GM18502 (cell line): ENCODE data around the gene MTHFSD.

Source experiments
- ATAC-seq: cut with Tn5 transposase; IDR thresholded peaks from one replicate; pipeline ENCODE4 v1.9.1; 2021; ENCODE audit warnings: mild to moderate bottlenecking; ENCODE audit not compliant: unreplicated experiment, poor library complexity

Gene MTHFSD

DNA sequence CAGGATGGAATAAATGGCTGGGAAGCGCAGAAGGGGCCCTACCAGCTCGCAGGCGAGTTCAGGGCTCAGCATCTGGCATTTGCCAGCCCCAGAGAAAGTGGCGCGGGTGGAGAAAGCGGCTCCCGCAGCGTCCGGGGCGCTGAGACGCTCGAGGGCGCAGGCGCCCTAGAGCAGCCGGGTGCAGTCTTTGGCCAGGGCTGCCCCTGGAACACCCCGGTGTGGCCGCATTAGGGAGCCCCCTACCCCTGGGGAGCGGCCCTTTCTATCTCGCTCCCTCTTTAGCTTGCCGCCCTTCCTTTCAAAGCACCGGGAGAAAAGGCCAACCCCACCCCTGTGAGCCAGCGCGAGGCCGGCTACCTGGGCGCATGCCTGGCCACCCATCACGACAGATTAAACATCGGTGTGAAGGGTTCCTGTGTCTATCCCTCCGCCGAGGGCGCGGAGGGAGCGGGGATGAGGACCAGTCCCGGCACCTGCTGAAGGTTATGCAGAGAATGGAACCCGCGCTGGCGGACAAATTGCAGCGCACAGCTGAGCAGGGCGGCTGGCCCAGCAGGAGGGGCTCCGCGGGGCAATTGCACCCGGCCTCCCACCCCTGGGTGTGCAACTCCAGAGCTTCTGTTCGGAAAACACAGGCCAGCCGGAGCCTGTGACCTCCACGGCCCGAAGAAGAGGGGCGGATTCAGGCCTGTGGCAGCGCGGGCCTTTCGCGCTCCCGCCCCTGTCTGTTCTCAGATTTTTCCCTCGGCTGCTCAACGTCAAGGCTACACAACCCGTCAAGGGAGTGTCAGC, 60.3 kb downstream of the MTHFSD start:
- no peak for ATAC-seq

DNA sequence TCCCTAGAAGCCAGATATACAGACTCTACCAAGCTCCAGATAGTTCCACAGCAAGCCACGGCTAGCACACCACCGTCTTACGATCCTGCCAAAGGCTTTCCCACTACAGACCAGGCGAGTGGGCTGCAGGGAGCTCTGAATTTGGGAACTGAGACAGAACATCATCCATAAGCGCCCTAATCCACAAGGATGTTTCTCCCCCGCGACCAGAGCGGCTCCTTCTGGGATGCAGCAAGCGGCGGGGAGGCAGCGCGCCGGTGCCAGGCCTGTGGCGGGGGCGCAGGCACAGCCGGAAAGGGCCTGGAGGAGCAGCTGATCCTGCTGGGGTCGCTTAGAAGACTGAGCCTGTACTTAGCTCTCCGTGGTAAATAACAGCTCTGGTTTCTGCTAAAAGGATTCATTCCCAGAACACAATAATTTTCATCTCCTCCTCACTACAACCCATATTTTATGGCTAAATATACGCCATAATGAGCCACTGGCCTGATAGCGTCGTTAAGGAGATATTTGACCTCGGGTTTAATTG, 60.9 kb downstream of the MTHFSD start:
- no peak for ATAC-seq

DNA sequence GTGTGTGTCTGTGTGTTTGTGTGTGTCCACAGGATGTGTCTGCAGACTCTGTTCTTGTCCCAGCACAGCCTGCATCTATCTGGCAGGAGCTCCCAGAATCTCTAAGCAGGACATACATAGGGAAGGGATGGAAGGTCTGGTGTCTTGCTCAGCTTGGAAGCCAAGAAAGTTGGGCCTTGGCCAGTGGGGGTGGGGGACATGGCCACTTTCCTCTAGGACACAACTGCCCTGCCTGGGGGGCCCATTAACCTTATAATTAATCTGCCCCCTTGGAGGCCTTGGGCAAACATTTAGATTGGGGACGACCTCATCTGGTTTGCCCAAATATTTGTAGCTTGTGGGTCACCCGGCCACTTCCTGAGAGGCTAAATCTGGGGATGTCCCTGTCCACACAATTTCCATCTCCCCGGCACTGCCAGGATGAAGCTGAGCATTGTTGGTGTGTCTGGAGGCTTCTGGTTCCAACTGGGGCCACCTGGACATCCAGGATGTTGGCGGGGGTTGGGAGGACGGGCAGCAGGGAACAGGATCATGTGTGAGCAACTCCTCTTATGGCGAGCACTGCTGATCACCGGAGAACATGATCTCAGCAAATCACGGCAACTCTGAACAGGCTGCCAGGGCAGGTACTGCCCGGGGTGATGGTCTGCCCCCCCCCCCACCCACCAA, 61.9 kb downstream of the MTHFSD start:
- no peak for ATAC-seq

DNA sequence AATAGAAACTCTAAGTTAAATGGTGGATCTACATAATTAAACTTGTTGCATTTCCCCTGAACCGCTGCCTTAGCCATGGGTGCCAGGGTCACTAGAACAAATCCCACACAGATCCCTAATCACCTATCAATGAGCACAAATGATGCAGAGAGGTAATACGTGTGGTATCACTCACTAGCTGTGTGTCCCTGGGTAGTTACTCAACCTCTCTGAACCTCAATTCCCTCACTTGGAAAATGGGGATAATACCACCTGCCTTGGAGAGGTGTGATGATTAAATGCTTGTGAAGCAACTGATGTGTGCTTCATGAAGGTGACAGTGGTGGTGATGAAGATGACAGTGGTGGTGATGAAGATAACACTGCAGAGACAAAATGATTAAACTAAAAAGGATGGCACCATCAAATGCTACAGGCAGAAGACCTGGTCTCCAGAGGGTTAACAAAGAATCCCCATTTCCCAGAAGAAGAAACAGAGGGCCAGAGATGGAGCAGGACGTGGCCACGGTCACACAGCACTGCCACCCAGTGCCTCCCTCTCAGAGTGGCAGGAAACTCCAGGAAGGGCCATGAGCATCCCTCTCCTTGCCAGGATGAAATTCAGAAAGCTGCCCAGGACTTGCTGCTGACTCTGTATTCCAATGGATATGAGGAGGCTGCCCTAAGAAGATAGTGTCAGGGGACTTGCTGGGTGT, 62.6 kb downstream of the MTHFSD start:
- ATAC-seq, result no peak

DNA sequence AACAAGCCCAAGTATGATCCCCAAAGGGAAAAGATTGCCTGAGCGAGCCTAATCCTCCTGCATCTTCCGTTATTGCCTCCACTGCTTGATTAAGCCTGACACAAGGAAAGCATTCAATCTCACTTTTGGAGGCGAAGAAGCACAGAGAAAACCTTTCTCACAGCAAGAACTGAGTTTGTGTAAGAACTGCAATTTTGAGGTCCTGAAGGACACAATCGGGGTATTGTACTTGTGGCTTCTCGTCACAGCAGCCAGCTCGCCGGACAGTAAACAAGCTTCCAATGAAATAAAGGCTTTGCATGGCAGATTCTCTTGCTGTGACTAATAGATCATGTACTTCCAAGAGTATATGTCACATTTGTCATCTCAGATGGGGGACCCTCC, 63.4 kb downstream of the MTHFSD start:
- no peak for ATAC-seq

DNA sequence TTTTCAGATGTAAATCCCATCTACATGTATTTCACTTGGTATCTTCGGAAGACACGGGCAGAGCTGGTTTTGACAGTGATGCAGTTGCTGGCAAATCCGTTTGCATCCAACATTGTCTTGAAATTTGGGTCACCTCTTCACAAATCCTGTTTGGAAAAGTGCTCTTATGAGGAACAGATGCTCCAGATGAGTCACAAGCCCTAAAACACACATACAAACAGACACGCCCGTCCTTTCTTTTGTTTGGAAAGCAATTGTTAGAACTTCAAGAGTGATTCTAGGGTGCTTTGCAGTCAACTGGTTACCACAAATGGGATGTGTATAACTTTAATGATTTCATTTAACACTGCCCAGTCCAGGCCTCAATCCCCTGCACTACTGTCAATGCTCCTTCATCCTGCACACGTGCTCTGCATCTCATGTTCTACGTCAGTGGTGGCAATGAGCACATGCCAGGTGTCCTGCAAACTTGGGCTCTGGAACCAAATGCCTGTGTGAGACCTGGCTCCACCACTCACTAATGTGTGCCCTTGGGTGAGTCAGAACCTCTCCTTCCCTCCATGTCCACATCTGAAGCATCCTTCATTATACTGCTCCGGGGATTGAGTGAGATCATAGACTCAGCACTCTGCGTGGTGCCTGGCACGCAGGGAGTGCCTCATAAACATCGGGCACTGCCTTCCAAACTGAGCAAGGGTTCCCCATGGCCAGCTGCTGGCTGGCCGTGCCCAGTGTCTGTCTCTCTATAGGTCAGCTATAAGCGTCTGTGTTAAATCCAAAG, 64.0 kb downstream of the MTHFSD start:
- no peak for ATAC-seq

DNA sequence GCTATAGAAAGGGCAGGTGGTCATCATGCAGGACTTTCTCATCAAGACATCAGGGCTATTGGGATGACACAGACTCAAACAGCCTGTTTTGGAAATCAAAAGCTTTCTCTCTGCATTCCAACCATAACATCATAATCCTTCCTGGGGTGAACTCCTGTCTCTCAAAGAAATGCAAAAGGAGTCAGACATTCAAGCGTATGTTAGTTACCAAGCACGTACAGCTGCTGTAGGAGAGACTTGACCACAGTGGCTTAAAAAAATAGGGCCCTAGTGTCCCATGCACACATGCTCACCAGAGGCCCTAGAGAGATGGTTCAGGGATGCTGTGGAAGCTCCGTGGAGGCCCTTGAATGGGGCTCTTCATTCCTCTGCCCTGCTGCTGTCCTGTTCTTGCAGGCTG, 69.3 kb downstream of the MTHFSD start:
- ATAC-seq, result no peak

DNA sequence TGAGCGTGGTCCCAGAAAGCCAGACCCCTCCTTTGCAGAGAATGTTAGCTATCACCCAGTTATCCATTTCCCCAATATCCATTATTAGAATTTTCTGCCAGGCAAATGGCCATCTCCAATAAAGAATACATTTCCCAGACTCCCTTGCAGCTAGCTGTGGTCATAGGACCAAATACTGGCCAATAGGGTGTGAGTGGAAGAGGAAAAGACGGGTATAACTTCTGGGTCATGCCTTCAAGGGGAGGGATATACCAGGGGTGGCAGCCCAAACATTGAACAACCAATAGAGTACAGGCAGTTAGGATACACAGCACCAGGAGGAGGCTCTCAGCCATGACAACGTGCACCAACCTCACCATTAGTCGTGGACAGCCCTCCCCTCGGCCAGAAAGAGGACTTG, 70.8 kb downstream of the MTHFSD start:
- ATAC-seq, result no peak

DNA sequence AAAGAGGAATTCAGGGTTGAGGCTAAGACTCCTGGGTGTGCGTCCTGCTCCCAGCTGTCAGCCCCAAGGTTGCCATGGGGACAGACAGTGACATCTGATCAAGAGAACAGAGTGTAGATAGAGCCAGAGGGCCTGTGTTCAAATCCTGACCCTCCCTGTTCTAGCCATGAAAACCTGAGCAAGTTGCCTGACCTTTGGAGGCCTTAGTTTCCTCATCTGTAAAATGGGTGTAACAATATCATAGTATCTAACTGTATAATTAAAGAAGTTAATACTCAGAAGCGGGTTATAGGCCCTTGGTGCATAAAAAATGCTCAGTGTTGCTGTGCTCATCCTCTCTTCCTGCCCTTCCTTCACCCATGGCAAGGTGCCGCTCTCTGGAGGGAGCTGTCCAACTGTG, 73.4 kb downstream of the MTHFSD start:
- no peak for ATAC-seq

DNA sequence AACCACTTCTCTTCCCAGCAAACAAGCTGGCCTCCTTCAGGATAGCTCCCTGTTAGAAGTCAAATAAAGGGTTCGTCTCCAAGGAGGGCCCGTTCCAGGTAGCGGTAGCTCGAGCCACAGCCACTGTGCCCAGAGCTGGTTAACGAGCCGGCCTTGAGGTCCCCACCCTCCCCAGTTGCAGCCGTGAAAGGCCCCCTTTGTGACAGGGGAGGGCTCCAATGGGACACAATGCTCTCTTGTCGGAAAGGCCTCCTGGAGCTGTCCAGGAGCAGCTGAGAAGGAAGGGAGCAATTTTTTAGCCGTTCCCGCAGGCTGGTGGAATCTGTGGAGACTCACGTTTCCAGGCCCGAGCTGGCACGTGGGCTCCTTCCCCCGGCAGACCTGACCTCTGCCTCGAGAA, 74.6 kb downstream of the MTHFSD start:
- no peak for ATAC-seq
